Neural cell (in vitro differentiated cells): ENCODE measurements around the gene PUM1. TPM values are rescaled to one million over a fixed set of nuclear protein-coding genes. Genes with fewer than 3 reads are reported as not detected.

Experiments used
- H2AFZ ChIP-seq: fragments of 200-600, 300-800 bp; sonication (generic), shearing (Covaris generic); 2 replicates; pipeline ENCODE4 v1.6.0; 2014; ENCODE audit warnings: low read depth, mild to moderate bottlenecking, antibody characterized with exemption, low read length, moderate library complexity
- H3F3A ChIP-seq: fragments of 200-600 bp; shearing (Covaris generic); 2 replicates; pipeline ENCODE4 v1.6.1; 2016; ENCODE audit warnings: mild to moderate bottlenecking, moderate library complexity, mixed read lengths, antibody characterized with exemption, low read length; ENCODE audit not compliant: insufficient read depth, poor library complexity, severe bottlenecking
- H3K27ac ChIP-seq: fragments of 200-600, 300-800 bp; sonication (generic), shearing (Covaris generic); 2 replicates; pipeline ENCODE4 v1.5.1; 2014; ENCODE audit warnings: mild to moderate bottlenecking, low read length, moderate library complexity
- H3K27me3 ChIP-seq: fragments of 300-800, 200-600 bp; sonication (generic), shearing (Covaris generic); 2 replicates; pipeline ENCODE4 v1.6.0; 2014; ENCODE audit warnings: mild to moderate bottlenecking, low read depth, low read length, moderate library complexity; ENCODE audit not compliant: insufficient read depth
- H3K36me3 ChIP-seq: fragments of 300-800, 200-600 bp; sonication (generic), shearing (Covaris generic); 2 replicates; pipeline ENCODE4 v1.5.1; 2014; ENCODE audit warnings: mild to moderate bottlenecking, antibody characterized with exemption, low read length, moderate library complexity; ENCODE audit not compliant: insufficient read depth
- H3K4me2 ChIP-seq: fragments of 300-800, 200-600 bp; sonication (generic), shearing (Covaris generic); 2 replicates; pipeline ENCODE4 v1.6.0; 2014; ENCODE audit warnings: mild to moderate bottlenecking, low read length
- H3K4me3 ChIP-seq: fragments of 300-800, 200-600 bp; sonication (generic), shearing (Covaris generic); 2 replicates; pipeline ENCODE4 v1.5.1; 2014; ENCODE audit warnings: mild to moderate bottlenecking, low read length, moderate library complexity
- H3K79me2 ChIP-seq: fragments of 200-600 bp; shearing (Covaris generic); replicated peaks from 2 replicates; pipeline ENCODE4 v1.6.0; 2014; ENCODE audit warnings: mild to moderate bottlenecking, low read length, moderate library complexity; ENCODE audit not compliant: insufficient read depth
- H3K9ac ChIP-seq: fragments of 300-800, 200-600 bp; sonication (generic), shearing (Covaris generic); 2 replicates; pipeline ENCODE4 v1.6.1; 2016; ENCODE audit warnings: mild to moderate bottlenecking, low read length, mixed read lengths
- H3K9me2 ChIP-seq: fragments of 200-600 bp; shearing (Covaris generic); 2 replicates; pipeline ENCODE4 v1.6.1; 2016; ENCODE audit warnings: mild to moderate bottlenecking, low read length, mixed read lengths; ENCODE audit not compliant: insufficient read depth
- H3K9me3 ChIP-seq: fragments of 200-600, 300-800 bp; sonication (generic), shearing (Covaris generic); 2 replicates; pipeline ENCODE4 v1.6.1; 2016; ENCODE audit warnings: mild to moderate bottlenecking, mixed run types, low read length, moderate library complexity, mixed read lengths
- H4K20me1 ChIP-seq: fragments of 200-600 bp; shearing (Covaris generic); 2 replicates; pipeline ENCODE4 v1.6.1; 2016; ENCODE audit warnings: mild to moderate bottlenecking, mixed run types; ENCODE audit not compliant: insufficient read depth
- CTCF ChIP-seq: fragments of 450-650 bp; IDR thresholded peaks from 2 replicates; pipeline ENCODE4 v1.5.1; 2014; ENCODE audit warnings: antibody characterized with exemption, mild to moderate bottlenecking, moderate library complexity; ENCODE audit not compliant: poor library complexity, severe bottlenecking
- EP300 ChIP-seq: fragments of 450-650 bp; conservative IDR thresholded peaks from 2 replicates; pipeline ENCODE4 v1.6.1; 2014; ENCODE audit warnings: antibody characterized with exemption, mild to moderate bottlenecking, moderate library complexity; ENCODE audit not compliant: poor library complexity, severe bottlenecking
- EZH2 ChIP-seq: fragments of 200-600, 300-800 bp; shearing (Covaris generic), sonication (generic); IDR thresholded peaks from 2 replicates; pipeline ENCODE4 v1.6.1; 2014; ENCODE audit warnings: antibody characterized with exemption, low read length, borderline replicate concordance, mild to moderate bottlenecking; ENCODE audit not compliant: insufficient read depth, poor library complexity, severe bottlenecking
- MXI1 ChIP-seq: fragments of 450-650 bp; conservative IDR thresholded peaks from 2 replicates; pipeline ENCODE4 v1.6.1; 2014; ENCODE audit warnings: antibody characterized with exemption, mild to moderate bottlenecking; ENCODE audit not compliant: poor library complexity, severe bottlenecking
- POLR2AphosphoS5 ChIP-seq: IDR thresholded peaks from 2 replicates; pipeline ENCODE4 v1.6.1; 2012
- RAD21 ChIP-seq: fragments of 450-650 bp; conservative IDR thresholded peaks from 2 replicates; pipeline ENCODE4 v1.6.1; 2014; ENCODE audit warnings: antibody characterized with exemption, mild to moderate bottlenecking, moderate library complexity
- REST ChIP-seq: IDR thresholded peaks from 2 replicates; pipeline ENCODE4 v1.6.1; 2012; ENCODE audit warnings: borderline replicate concordance
- SMC3 ChIP-seq: fragments of 450-650 bp; conservative IDR thresholded peaks from 2 replicates; pipeline ENCODE4 v1.6.1; 2014; ENCODE audit warnings: antibody characterized with exemption, mild to moderate bottlenecking, moderate library complexity; ENCODE audit not compliant: poor library complexity
- TAF1 ChIP-seq: IDR thresholded peaks from 2 replicates; pipeline ENCODE4 v1.6.1; 2012; ENCODE audit warnings: low read depth
- polyA plus RNA-seq: library from polyadenylated mRNA; depleted of rRNA; stranded (reverse); fragments of >200 nt; gene quantifications from 2 replicates; pipeline ENCODE4 v1.2.3, GENCODE V29; 2014

Gene PUM1
- polyA plus RNA-seq, 1 donor from 2014 or later: 60.8 TPM

GRCh38 chr1:30984991-30985503 is 80.5 kb downstream of the PUM1 start:
- no peak overlapping the region for H3K27ac ChIP-seq

GRCh38 chr1:30984165-30984889 is 81.2 kb downstream of the PUM1 start:
- Histone ChIP-seq H4K20me1 (peaks cover 16% of the 10 kb centered on the region), H2AFZ (no peak overlapping the region), H3K9me2 (no peaks in the 10 kb centered on the region), H3K27ac (no peak overlapping the region), H3F3A (no peaks in the 10 kb centered on the region), H3K9me3 (no peaks in the 10 kb centered on the region), H3K4me2 (no peak overlapping the region), H3K27me3 (no peaks in the 10 kb centered on the region), H3K9ac (no peak overlapping the region), H3K79me2 (peaks cover 57% of the 10 kb centered on the region), H3K36me3 (peaks cover 4% of the 10 kb centered on the region), H3K4me3 (no peak overlapping the region)
- TF ChIP-seq REST: no peak
- TF ChIP-seq TAF1: no peak
- TF ChIP-seq MXI1: no peak
- TF ChIP-seq SMC3: no peak
- no peak for TF ChIP-seq POLR2AphosphoS5
- TF ChIP-seq RAD21: no peak
- no peak for TF ChIP-seq EZH2
- no peak for TF ChIP-seq EP300
- TF ChIP-seq CTCF: no peak

More at GRCh38 chr1:30984991-30985503, 80.5 kb downstream of the PUM1 start:
- Histone ChIP-seq H3K9ac (no peak overlapping the region), H3K79me2 (peaks cover 57% of the 10 kb centered on the region), H3K4me2 (no peak overlapping the region), H3K9me3 (no peaks in the 10 kb centered on the region), H2AFZ (no peak overlapping the region), H4K20me1 (peaks cover 16% of the 10 kb centered on the region), H3K27me3 (no peaks in the 10 kb centered on the region), H3F3A (no peaks in the 10 kb centered on the region), H3K36me3 (peaks cover 6% of the 10 kb centered on the region), H3K9me2 (no peaks in the 10 kb centered on the region), H3K4me3 (no peak overlapping the region)
- no peak for TF ChIP-seq CTCF
- no peak for TF ChIP-seq SMC3
- no peak for TF ChIP-seq POLR2AphosphoS5
